GM12864 (cell line): ENCODE results near the gene FCGR3A.

Experiments used
- DNase-seq: peaks from one replicate; pipeline ENCODE4 v3.0.0-alpha.2; 2011; ENCODE audit warnings: low read depth
- H3K4me3 ChIP-seq: 2 replicates; pipeline ENCODE4 v1.5.1; 2011; ENCODE audit warnings: mild to moderate bottlenecking, low read depth, low read length, control low read depth
- CTCF ChIP-seq: IDR thresholded peaks from 2 replicates; pipeline ENCODE4 v1.5.1; 2011; ENCODE audit warnings: low read depth, mild to moderate bottlenecking, moderate library complexity, low read length, control low read depth, inconsistent platforms; ENCODE audit errors: missing control alignments

FCGR3A gene

DNA sequence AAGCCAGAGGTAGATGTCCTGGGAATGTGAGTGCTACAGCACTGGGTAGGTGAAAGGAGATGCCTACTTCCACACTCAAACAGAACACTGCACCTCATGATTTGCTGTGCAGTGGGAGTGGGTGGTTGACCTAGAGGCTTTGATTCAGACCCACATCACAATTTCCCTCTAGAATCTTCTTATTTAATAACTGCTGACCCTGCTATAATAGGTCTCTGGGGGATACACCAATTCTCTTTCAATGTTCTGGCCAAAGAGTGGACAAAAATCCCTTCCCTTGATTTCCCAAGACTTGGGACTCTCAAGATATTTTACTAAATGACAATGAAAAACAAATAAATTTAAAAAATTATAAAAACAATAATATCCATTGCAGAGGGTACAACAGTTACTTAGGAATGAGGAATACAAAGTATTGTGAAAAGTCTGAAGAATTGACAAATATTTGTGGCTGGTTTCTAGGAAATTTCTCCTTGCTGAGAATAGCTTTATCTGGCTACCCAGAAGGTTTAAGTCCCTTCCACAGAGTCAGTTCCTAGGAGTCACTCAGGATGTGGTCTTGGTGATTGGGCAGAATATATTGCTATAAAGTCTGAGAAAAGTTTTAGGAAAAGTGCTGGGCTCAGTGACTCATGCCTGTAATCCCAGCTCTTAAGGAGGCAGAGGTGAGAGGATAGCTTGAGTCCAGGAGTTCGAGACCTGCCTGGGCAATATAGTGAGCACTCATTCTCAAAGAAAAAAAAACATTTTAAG is 46.8 kb downstream of the FCGR3A start:
- no peak for TF ChIP-seq CTCF
- no peak overlapping the region for H3K4me3 ChIP-seq
- no peak for DNase-seq

GRCh38 chr1:161502181-161502580 is 47.4 kb downstream of the FCGR3A start:
- no peak for TF ChIP-seq CTCF
- no peak for DNase-seq
- H3K4me3 ChIP-seq = no peak overlapping the region

GRCh38 chr1:161501234-161501633 is 48.4 kb downstream of the FCGR3A start:
- no peak for DNase-seq
- H3K4me3 ChIP-seq = no peak overlapping the region
- TF ChIP-seq CTCF = no peak

DNA sequence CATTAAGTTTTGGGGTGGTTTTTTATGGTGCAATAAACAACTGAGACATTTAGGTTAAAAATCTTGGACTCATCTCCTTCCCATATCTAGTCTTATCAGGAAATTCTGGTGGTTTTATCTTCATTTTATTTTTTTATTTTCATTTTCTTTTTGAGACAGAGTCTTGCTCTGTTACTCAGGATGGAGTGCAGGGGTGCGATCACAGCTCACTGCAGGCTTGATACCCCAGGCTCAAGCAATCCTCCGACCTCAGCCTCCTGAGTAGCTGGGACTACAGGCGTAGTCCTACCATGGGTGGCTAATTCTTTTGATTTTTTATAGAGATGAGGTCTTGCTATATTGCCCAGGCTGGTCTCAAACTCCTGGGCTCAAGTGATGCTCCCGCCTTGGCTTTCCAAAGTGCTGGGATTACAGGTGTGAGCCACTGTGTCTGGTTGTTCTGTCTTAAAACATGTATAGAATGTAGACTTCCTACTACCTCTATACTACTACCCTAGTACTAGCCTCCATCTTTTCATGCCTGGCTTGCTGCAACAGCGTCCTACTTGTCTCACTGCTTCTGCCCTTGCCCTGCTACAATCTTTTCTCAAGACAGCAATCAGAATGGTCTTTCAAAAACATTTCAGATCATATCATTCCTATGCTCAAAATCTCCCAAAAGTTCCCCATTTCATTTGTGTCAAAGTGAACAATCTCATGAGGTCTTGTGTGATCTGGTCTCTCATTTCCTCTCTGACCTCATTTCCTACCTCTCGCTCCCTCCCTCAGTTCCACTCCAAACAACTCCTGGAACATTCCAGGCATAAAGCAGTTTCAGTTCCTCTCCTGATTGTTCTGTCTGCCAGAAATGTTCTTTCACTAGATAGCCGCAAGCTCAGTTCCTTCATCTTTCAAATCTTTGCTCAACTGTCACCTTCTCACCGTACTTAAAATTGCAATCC is 50.2 kb downstream of the FCGR3A start:
- TF ChIP-seq CTCF = no peak
- DNase-seq = no peak

GRCh38 chr1:161498646-161499045 is 51.0 kb downstream of the FCGR3A start:
- TF ChIP-seq CTCF = no peak
- DNase-seq = no peak

More for the DNA sequence above, 50.2 kb downstream of the FCGR3A start:
- H3K4me3 ChIP-seq = no peak overlapping the region

GRCh38 chr1:161497961-161498360 is 51.7 kb downstream of the FCGR3A start:
- DNase-seq = no peak
- no peak for TF ChIP-seq CTCF
- no peak overlapping the region for H3K4me3 ChIP-seq

More at GRCh38 chr1:161498646-161499045, 51.0 kb downstream of the FCGR3A start:
- H3K4me3 ChIP-seq = no peak overlapping the region
